HTERT RPE-1 (cell line): Measurements from ENCODE around the gene NRG2.

Experiments used
- in situ Hi-C: fragments of 300-500 bp; cut with MboI; formaldehyde crosslinking; loops from 4 replicates; pipeline ENCODE4 v1.14.3; 2020; ENCODE audit warnings: low sequenced_read_pairs

The NRG2 gene

DNA sequence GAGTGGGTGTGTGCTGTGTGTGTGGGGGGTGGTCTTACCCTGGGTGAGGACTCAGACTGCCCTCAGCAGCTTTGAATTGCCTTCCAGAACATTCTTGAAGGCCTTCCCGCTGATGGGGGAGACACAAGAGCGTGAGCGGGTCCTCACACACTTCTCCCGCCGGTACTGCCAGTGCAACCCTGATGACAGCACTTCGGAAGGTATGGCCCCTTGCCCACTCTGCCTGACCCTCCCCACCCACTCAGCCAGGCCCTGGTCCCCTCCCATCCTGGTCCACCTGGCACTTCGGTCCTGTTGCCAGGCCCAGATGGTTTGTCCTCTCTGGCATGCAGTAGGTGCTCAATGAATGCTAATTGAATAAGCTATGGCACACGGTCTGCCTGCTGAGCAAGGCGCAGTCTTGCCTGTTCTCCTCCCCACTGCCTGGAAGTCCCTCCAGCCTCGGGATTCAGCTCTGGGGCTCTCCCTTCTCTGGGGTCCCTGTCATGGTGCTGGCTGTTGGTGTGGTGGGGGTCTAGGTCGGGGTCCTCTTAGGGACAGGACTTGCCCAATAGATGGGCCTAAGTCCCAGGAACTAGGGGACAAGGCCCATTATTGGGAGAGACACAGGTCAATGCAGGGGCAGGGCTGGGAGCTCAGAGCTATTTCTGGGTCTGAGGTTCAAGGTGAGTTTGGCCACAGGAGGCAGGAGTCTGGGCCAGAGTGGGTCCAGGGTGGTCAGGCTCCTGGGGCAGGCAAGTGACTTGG, 221.1 kb downstream of the NRG2 start:
- in situ Hi-C loops = no loop called here

DNA sequence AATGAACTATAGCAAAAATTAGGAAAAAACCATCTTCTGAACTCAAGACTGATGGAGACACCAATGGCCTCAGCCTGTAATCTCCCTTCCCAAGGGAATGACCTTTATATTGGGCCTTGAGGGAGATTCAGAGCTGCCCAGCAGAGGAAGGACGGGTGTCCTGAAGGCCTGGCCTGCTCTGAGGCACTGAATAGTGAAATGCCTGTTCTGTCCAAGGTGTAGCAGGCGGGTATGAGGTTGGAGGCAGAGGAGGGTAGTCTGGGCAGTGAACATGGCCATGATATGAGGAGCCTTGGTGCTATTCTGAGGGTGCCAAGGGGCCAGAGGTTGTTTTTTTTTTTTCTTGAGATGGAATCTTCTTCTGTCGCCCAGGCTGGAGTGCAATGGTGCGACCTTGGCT, 222.5 kb downstream of the NRG2 start:
- in situ Hi-C loops = no loop called here

DNA sequence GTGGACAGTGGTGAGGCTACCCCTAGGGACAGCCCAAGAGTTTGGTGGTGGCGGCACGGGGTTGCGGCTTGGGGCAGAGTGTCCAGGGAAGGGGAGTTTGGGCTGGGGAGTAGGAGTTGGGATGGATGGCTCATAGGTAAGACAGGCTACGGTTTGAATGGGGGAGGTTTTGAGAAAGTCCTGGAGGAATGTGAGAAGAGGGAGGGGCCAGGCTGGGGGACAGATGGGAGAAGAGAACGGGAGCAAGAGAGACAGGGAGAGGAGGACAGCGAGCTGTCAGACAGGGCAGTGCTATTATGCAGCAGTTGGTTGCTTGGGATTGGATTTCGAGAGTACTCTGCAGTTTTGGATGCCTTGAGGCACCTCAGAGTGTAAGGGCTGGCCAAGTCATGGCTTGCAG, 223.0 kb downstream of the NRG2 start:
- in situ Hi-C loops = no loop called here

DNA sequence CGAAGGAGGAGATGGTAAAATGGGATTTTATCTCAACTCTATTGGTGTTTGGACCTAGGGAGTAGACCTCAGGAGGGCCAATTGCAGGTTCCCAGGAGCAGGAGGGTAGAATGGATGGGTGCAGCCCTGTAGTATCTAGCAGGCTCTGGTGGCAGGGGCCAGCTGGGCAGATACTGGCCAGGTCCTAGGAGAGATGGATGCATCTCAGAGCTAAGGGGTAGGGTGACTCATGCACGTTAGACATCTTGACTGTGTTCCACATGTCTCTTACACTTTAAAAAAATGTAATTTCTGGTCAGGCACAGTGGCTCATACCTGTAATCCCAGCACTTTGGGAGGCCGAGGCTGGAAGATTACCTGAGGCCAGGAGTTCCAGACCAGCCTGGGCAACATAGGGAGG, 225.1 kb downstream of the NRG2 start:
- in situ Hi-C loops = no loop called here

DNA sequence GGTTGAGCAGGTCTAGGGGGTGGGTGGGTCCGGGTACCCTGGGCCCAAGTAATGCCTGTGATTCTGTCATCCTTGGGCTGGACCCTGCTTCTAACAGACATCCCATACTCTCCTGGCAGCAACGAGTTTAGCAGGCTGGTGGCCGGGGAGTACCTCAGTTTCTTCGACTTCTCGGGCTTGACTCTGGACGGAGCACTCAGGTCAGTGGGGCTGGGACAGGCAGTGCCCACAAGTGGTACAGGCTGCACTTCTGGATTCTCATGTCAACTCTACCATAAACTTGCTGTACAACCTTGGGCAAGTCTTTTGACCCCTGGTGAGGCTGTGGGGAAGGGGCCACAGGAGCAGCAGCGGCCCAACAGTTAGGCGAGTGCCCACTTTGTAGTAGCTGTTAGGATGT, 225.7 kb downstream of the NRG2 start:
- in situ Hi-C loops = no loop called here

DNA sequence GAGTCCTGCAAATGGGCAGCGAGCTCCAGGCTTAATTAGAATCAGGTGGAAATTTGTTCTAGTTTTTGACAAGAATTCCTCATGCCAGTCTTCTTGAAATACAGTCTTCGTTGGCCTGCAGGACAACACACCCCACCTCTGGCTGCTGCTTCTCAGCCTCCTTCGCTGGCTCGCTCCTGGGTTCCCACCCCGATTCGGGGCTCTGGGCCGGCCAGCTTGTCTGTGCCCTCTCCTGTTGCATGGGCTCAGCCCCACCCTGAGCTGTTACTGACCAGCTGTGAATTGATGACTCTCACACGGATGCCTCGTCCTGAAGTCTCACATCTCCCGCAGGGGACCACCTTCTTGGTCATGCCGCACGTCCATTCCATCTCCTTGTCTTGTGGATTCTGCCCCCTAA, 226.5 kb downstream of the NRG2 start:
- in situ Hi-C loops = no loop called here

DNA sequence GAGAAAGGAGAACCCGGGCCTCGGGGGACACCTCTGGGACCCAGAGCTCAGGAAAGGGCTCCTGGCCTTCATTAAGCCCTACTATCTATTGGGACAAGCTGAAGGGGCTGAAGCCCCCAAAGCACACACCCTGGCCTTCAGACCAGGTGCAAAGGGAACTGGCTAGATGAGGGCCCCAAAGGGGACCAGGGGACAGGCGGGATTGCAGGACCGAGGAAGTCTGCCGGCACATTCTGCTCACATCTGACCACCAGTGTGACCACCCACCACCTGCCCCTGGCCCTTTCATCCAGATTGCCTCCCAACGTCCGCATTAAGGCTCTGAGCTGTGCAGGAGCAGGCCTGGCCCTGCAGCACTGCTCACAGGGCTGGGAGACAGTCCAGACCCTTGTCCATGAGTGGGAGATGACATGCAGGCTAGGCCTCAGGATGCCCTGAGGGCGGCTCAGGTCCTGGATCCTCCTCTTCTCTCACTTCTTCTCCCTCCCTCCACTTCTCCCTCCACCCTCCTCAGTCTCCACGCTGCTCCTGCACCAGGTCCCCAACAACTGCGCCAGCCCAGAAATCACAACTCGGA, 228.3 kb downstream of the NRG2 start:
- in situ Hi-C loops = no loop called here

DNA sequence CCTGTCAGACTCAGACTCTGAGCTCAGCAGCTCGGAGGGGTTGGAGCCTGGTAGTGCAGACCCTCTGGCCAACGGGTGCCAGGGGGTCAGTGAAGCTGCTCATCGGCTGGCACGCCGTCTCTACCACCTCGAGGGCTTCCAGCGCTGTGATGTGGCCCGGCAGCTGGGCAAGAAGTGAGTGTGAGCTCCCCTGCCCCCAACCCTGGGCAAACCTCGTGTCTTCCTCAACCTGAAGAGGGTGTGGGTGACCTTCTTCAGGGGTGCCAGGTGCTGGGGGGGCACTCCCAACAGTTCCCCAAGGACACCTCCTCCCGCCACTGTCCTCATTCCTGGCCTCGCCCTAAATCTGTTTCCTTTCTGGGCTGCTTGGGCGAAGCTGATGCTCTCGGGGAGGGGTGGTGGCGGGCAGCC, 228.9 kb downstream of the NRG2 start:
- in situ Hi-C loops = no loop called here

DNA sequence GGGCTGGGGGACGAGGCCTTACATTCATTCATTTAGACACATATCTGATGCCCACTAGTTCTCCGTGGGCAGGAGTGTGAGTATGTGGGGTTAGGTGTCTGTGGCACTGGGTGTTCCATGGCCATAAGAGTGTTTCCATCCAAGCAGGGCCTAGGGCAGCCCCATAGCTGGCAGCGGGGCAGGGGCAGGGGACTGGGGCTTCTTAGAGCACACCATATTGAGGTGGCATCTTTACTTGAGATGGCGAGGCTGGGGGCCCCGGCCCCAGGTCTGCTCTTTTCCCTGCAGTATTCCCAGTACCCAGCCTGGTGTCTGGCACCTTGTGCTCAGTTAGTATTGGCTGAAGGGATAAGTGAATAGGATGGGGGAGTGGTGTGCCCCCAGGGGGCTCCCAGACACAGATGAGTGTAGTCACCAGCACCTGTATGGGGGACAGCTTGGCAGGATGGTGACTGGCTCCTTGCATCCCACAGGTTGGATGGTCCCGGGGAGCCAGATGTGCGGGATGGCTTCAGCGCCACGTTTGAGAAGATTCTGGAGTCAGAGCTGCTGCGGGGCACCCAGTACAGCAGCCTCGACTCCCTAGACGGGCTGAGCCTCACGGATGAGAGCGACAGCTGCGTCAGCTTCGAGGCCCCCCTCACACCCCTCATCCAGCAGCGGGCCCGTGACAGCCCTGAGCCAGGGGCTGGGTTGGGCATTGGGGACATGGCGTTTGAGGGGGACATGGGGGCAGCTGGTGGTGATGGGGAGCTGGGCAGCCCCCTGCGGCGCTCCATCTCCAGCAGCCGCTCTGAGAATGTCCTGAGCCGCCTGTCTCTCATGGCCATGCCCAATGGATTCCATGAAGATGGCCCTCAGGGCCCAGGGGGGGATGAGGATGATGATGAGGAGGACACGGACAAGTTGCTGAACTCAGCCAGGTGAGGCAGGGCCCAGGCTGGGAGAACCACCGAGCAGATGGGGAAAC, 230.0 kb downstream of the NRG2 start:
- in situ Hi-C loops = no loop called here

DNA sequence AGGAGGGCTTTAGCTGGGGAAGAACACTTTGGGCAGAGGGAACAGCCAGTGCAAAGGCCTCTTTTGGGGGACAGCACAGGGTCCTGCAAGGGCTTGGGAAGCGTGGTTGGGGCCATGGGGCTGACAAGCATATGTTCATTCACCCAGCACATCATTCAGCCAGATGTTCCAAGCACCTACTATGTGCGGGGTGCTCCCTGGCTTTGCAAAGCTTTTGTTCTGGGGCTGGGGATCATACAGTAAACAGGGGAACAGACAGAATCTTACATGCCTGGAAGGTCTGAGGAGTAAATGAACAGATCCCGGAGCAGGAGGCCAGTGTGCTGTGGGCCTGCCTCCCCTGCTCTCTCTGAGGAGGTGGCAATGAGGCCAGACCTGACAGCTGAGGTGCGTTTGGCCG, 230.8 kb downstream of the NRG2 start:
- in situ Hi-C loops = no loop called here

DNA sequence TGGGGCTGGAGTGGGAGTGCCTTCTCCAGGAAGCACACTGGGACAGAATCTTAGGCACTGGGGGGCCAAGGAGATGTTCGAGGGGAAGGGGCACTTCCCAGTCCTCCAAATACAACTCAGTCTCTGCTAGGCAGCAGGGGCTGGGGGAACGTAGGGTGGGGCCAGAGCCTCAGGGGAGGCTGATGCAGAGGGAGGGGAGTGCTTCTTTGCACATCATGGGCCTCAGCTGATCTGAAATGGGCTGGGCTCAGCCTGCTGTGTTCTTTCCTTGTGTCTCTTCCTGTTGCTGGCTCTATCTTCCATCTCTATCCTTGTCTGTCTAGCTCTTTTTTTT, 231.9 kb downstream of the NRG2 start:
- in situ Hi-C loops = no loop called here

DNA sequence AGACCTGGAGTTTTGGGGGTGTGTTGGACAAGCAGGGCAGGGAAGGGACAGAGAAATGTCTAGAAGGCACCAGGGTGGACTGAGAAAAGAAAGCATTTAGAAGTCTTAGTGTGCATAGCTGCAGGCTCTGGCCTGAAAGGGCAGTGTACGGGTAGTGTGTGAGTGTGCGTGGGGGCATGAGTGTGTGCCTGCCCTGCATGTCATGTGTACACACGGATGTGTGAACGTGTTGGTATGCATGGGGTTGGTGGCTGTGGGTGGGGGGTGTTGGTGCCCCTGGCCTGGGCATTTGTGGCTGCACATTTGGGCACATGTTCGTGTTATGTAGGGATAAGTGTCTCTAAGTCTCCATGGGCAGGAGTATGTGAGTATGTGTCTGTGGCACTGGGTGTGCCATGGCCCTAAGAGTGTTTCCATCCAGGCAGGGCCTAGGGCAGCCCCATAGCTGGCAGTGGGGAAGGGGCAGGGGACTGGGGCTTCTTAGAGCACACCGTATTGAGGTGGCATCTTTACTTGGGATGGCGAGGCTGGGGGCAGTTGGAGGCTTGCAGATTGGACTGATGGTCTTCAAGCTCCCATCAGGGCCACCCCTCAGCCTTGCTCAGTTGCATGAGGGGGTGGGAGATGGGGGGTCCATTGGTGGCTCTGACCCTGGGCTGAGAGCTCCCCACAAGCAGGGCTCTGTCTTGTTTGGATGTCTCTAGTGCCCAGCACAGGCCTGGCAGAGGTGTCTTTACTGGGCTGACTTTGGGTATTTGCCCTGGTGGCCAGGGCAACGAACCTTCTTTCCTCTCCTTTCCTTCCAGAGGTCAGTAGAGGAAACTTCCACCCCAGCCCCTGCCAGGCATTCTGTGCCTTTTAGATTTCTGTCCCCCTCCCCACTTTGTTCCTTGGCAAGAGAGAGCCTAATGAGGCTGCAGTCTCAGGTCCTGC, 232.5 kb downstream of the NRG2 start:
- in situ Hi-C loops = no loop called here

DNA sequence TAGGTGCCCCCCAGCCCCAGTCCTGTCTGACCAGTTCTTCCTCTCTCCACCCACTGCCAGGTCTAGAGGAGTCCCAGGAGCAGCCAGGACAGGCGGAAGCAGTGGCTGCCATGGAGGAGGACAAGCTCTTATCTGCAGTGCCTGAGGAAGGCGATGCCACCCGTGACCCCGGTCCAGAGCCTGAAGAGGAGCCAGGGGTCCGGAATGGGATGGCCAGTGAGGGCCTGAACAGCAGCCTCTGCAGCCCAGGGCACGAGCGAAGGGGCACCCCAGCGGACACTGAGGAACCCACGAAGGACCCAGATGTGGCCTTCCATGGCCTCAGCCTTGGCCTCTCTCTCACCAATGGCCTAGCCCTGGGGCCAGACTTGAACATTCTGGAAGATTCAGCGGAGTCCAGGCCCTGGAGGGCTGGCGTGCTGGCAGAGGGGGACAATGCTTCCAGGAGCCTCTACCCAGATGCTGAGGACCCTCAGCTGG, 233.7 kb downstream of the NRG2 start:
- in situ Hi-C loops = no loop called here

DNA sequence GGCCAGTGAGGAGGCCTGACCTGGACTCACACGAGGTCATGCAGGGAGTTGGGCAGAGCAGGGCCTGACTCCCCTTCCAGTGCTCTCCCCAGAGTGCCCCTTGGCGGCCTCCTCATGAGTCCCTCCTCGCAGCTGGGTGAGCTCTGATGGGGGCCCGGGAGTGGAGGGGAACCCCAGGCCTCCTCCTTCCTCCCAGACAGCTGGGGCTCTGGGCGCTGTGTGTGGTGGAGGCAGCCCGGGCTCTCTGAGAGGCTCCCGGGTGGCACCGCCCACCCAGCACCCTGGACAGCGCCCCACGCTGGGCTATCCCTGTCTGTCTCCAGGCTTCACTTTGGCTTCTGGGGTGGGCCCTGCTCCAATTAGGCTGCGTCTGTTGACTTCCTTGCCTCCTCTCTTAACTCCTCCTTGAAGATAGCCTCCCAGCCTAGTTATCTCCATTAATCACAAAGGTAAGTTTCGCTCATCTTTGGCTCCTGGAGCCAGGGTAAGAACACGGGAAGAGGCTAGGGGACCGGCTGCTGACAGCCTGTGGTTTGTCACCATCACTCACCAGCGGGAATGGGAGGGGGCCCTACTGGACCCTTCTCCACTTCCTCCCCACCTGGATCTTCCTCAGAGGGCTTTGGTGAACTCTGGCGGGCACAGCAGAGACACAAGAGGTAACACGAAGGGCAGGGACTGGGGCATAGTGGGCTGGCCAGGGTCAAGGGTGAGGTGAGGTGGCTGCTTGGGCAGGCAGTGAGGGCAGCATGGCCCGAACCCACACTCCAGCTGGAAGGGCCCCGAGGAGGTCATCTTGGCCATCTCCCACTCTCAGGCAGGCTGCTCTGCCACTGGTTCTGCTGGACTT, 234.4 kb downstream of the NRG2 start:
- in situ Hi-C loops = no loop called here

DNA sequence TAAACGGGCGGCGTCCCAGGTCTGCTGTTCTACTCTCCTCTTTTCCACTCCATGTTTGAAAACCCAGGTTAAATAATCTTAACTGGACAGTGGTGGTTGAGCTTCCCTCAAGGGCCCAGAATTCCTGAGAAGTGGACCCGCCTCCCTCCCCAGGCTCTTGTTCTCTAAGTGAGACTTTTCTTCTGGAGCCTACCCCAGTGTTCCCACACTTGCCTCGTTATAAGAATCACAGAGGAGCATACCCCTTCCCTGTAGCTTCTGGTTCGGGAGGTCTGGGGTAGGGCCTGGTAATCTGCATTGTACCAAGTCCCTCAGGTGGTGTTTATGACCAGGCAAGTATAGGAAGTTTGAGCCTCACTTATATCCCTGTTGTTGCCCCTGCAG, 235.5 kb downstream of the NRG2 start:
- in situ Hi-C loops = no loop called here

DNA sequence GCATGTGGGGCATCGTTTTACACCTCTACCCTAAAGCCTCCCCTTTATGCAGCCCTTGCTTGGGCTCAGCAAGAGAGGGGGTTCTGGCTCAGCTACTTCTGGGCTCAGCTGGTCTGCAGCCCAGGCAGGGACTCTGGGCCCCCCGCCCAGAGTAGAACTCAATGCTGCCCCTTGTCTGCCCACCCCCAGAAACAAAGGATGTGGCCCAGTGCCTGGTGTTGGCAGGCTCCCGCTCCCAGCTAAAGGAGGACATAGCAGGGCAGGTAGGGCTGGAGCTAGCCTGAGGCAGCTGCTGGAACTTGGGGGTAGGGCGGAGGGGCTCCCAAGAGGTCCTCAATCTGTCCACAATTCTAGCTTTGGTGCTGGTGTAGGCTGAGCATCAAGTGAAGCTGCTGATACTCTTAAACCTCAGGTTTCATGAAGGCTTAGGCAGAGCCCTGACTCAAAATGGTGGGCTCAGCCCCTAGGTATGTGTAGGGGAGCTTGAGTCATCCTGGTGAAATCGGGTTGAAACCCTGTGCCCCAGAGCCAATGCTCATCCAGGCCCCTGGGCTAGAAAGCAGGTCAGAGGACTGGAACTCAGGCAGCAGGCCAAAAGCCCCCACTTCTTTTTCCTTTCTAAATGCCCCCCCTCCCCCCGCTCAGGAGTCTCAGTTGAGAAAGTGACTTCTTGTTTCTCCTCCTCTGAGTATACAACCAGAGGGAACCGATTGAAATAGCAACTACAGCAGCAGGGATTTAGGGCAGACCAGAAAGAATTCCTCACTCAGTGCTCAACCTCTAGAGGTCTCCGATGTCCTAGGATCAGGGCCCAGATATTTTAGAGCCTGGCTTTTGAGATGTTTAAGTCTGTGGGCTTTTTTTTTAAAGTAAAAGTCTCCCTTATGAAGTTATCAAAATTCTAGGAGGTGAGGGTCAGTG, 236.1 kb downstream of the NRG2 start:
- in situ Hi-C loops = no loop called here

DNA sequence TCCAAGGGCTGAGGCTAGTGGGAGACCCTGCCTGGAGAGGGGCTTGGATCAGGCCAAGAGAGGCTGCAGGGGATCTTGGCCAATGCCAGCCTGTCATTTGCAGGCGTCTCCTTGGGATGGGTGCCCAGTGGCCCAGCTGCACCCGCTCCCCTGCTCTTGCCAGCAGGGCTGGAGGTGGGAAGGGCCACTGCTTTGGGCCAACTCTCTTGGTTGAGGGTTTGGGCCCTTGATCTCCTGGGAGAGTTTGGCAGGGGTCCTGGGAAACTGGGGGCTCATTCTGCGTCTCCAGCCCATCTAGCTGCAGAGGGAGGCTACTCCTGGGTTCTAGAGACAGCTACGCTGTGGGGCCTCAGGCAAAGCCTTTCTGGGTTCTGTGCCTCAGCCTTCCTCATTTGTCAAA, 237.0 kb downstream of the NRG2 start:
- in situ Hi-C loops = no loop called here

DNA sequence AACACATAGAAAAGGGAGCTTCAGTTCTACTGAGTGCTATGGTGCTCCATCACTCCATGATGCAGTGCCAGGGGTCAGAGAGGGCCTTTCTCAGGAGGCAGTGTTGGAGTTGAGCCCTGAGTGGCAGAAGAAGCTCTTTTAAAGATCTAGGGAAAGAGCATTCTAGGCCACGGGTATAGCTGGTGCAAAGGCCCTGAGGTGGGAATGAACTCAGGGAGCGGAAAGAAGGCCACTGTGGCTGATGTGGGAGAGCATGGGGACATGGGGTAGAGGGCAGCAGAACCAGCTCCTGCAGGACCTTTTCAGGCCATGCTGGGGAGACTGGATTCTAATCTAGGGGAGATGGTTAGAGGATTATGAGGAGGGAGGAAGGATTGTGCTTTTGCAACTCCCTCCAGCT, 237.6 kb downstream of the NRG2 start:
- in situ Hi-C loops = no loop called here
